Kidney (tissue), 14 donors: ENCODE measurements around the gene OR5P2. TPM values are rescaled to one million over a fixed set of nuclear protein-coding genes. Genes with fewer than 3 reads are reported as not detected.
"Not testable (repeated sequence)": the region's sequence is repeated elsewhere in the genome, so short reads cannot be mapped to it uniquely, and the experiment has no call there.

ENCODE experiments used
- DNase-seq, 5 donors: peaks; one replicate each; pipeline ENCODE4 v3.0.0-alpha.2; 2013 to 2020
- FAIRE-seq: peaks from 2 replicates; lab custom pipeline; 2012; peaks lifted over from hg19 to GRCh38; lab: Jason Lieb, UNC
- H3K27ac ChIP-seq, 2 donors: one replicate each; pipeline ENCODE4 v1.7.0; 2013; ENCODE audit warnings: low read depth in 2 of 2, low read length in 2 of 2, inconsistent platforms in 1 of 2
- H3K27me3 ChIP-seq: one replicate; pipeline ENCODE4 v1.7.1; 2013; ENCODE audit warnings: low read length, inconsistent platforms; ENCODE audit not compliant: control insufficient read depth, insufficient read depth
- H3K36me3 ChIP-seq, 3 donors: one replicate each; pipeline versions ENCODE4 v1.7.0 to v1.7.1; 2013; ENCODE audit warnings: low read length in 3 of 3, control low read depth in 1 of 3, inconsistent platforms in 1 of 3; ENCODE audit not compliant: insufficient read depth in 3 of 3, control insufficient read depth in 2 of 3
- H3K4me1 ChIP-seq, 3 donors: one replicate each; pipeline versions ENCODE4 v1.7.0 to v1.7.1; 2013; ENCODE audit warnings: low read length in 3 of 3, inconsistent platforms in 1 of 3, low read depth in 1 of 3; ENCODE audit not compliant: control insufficient read depth in 2 of 3, insufficient read depth in 2 of 3
- H3K4me3 ChIP-seq, 3 donors: one replicate each; pipeline versions ENCODE4 v1.7.0 to v1.8.1; 2013; ENCODE audit warnings: low read length in 3 of 3, control low read depth in 1 of 3, inconsistent platforms in 1 of 3
- H3K9ac ChIP-seq, 3 donors: one replicate each; pipeline versions ENCODE4 v1.7.0 to v1.7.1; 2013; ENCODE audit warnings: low read length in 3 of 3, control low read depth in 1 of 3, inconsistent platforms in 1 of 3
- H3K9me3 ChIP-seq, 3 donors: one replicate each; pipeline versions ENCODE4 v1.7.0 to v1.7.1; 2013; ENCODE audit warnings: low read length in 3 of 3, control low read depth in 1 of 3, inconsistent platforms in 1 of 3; ENCODE audit not compliant: control insufficient read depth in 2 of 3, insufficient read depth in 1 of 3
- intact Hi-C: fragments of 100-400 bp; cut with DNase I; formaldehyde crosslinking; loops from one replicate; pipeline ENCODE4 v1.11.1; 2022
- polyA plus RNA-seq: library from polyadenylated mRNA; stranded (reverse); fragments of 350-450 nt; fragmentation: Illumina TruSeq; extraction: RNeasy Lipid Tissue Mini Kit (QIAGEN cat#74804); gene quantifications from one replicate; pipeline ENCODE4 v1.2.3, GENCODE V29; 2014; ENCODE audit warnings: low read depth, low replicate concordance; ENCODE audit not compliant: insufficient read depth
- total RNA-seq: library from RNA; stranded (reverse); fragmentation: NEBNext Ultra II Directional; extraction: Animal tissue kit (Norgen Biotek cat#: 25700); gene quantifications from one replicate; pipeline ENCODE4 v1.2.1, GENCODE V29; 2021
- TF ChIP-seq, protein P1 (sequence below): IDR thresholded peaks from 3 replicates; pipeline ENCODE4 v1.5.1; 2012; ENCODE audit warnings: mild to moderate bottlenecking, moderate library complexity, borderline replicate concordance; ENCODE audit not compliant: insufficient read depth; ENCODE audit errors: extremely low read depth
- donor health status: control.
- donor health status: control.
- donor health status: control.
- donor health status: control.
- donor health status: control.
- donor health status: DM: yes; HTN: yes; CAD: no.
- donor health status: Normal renal cell carcinoma (clear cell type).

OR5P2 gene
- total and polyA plus RNA-seq, 2 donors from 2014 or later = 0.25 TPM; not detected in 1

DNA sequence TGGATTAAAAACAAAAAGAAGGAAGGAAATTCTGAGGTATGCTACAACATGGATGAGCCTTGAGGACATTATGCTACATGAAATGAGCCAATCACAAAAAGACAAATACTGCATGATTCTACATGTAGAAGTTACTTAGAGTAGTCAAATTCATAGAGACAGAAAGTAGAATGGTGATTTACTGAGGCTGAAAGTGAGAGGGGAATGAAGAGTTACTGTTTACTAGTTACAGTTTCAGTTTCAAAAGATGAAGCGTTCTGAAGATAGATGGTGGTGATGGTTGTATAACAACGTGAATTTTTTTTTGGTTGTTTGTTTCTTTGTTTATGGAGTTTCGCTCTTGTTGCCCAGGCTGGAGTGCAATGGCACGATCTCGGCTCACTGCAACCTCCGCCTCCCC lies 9.5 kb downstream of the OR5P2 start:
- Histone ChIP-seq H3K36me3 (no peaks in the 10 kb centered on the region), H3K27me3 (no peaks in the 10 kb centered on the region), H3K9ac (no peak overlapping the region), H3K9me3 (peaks cover 0 to 3% (median 0%) of the 10 kb centered on the region in 3 donors), H3K27ac (no peak overlapping the region), H3K4me1 (no peaks in the 10 kb centered on the region), H3K4me3 (no peak overlapping the region)
- no peak for FAIRE-seq
- intact Hi-C loops = no loop called here
- DNase-seq = no peak
- TF ChIP-seq, protein P1, sequence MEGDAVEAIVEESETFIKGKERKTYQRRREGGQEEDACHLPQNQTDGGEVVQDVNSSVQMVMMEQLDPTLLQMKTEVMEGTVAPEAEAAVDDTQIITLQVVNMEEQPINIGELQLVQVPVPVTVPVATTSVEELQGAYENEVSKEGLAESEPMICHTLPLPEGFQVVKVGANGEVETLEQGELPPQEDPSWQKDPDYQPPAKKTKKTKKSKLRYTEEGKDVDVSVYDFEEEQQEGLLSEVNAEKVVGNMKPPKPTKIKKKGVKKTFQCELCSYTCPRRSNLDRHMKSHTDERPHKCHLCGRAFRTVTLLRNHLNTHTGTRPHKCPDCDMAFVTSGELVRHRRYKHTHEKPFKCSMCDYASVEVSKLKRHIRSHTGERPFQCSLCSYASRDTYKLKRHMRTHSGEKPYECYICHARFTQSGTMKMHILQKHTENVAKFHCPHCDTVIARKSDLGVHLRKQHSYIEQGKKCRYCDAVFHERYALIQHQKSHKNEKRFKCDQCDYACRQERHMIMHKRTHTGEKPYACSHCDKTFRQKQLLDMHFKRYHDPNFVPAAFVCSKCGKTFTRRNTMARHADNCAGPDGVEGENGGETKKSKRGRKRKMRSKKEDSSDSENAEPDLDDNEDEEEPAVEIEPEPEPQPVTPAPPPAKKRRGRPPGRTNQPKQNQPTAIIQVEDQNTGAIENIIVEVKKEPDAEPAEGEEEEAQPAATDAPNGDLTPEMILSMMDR = no peak

DNA sequence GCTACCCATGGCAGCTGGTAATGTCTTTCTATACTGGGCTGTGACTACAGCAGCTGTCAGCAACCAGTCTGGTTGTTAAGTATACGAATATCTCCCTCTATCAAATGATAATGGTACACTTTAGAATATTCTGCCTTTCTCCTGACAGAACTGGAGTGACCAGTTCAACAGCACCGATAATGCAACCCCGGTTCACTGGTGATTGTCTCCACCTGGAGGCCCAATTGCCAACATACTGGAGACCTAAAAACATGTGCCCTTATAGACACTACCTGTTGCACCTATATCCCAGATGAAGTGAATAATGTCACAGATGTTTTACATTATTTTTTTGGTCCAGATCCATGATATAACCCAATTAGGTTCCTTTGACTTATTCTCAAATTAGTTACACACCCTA lies 21.1 kb downstream of the OR5P2 start:
- DNase-seq (no peak), FAIRE-seq (no peak)
- Histone ChIP-seq H3K4me3 (no peak overlapping the region), H3K9me3 (no peaks in the 10 kb centered on the region), H3K27me3 (no peaks in the 10 kb centered on the region), H3K27ac (no peak overlapping the region), H3K9ac (no peak overlapping the region), H3K4me1 (no peaks in the 10 kb centered on the region), H3K36me3 (no peaks in the 10 kb centered on the region)
- TF ChIP-seq, protein P1 = no peak
- intact Hi-C loops = no loop called here

DNA sequence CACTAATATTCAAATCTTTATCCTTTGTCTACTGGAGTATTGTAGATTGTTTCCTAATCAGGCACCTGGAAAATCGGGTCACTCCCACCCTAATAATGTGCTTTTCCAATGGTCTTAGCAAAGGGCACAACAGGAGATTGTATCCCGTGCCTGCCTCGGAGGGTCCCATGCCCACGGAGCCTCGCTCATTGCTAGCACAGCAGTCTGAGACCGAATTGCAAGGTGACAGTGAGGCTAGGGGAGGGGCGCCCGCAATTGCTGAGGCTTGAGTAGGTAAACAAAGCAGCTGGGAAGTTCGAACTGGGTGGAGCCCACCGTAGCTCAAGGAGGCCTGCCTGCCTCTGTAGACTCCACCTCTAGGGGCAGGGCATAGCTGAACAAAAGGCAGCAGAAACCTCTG lies 32.4 kb downstream of the OR5P2 start:
- DNase-seq, H3K36me3 ChIP-seq, intact Hi-C loops, H3K9me3 ChIP-seq, H3K27ac ChIP-seq, H3K27me3 ChIP-seq, H3K4me1 ChIP-seq, H3K4me3 ChIP-seq, H3K9ac ChIP-seq, FAIRE-seq: not testable (repeated sequence)

DNA sequence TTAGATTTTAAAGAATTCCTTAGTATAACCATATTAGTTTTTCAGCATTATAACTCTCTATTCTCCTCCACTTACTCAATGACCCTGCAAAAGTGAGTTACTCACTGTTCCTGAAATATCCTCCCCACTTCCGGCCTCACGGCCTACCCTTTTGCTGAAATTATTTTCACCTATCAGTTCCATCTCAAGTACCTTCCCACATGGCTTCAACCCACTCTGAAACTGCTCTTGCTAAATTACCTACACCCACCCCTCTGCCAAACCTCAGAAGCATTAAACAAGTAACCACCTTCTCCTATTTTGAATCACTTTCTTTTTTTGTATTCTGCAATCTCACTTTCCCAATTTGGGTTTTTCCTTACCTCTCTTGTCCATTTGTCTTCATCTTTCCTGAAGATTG lies 37.7 kb downstream of the OR5P2 start:
- H3K4me1 ChIP-seq = no peaks in the 10 kb centered on the region
- H3K27me3 ChIP-seq = no peaks in the 10 kb centered on the region
- TF ChIP-seq, protein P1 = no peak
- no peak overlapping the region for H3K27ac ChIP-seq
- H3K9me3 ChIP-seq = no peaks in the 10 kb centered on the region
- FAIRE-seq (no peak), DNase-seq (no peak)
- intact Hi-C loops = no loop called here
- H3K9ac ChIP-seq = no peak overlapping the region
- H3K4me3 ChIP-seq = no peak overlapping the region
- no peaks in the 10 kb centered on the region for H3K36me3 ChIP-seq
